NCI-H82 (cell line): ENCODE results near the gene TBX2.

Experiments
- DNase-seq: peaks from one replicate; lab custom pipeline; 2025; lab: John Stamatoyannopoulos, UW

The TBX2 gene

DNA sequence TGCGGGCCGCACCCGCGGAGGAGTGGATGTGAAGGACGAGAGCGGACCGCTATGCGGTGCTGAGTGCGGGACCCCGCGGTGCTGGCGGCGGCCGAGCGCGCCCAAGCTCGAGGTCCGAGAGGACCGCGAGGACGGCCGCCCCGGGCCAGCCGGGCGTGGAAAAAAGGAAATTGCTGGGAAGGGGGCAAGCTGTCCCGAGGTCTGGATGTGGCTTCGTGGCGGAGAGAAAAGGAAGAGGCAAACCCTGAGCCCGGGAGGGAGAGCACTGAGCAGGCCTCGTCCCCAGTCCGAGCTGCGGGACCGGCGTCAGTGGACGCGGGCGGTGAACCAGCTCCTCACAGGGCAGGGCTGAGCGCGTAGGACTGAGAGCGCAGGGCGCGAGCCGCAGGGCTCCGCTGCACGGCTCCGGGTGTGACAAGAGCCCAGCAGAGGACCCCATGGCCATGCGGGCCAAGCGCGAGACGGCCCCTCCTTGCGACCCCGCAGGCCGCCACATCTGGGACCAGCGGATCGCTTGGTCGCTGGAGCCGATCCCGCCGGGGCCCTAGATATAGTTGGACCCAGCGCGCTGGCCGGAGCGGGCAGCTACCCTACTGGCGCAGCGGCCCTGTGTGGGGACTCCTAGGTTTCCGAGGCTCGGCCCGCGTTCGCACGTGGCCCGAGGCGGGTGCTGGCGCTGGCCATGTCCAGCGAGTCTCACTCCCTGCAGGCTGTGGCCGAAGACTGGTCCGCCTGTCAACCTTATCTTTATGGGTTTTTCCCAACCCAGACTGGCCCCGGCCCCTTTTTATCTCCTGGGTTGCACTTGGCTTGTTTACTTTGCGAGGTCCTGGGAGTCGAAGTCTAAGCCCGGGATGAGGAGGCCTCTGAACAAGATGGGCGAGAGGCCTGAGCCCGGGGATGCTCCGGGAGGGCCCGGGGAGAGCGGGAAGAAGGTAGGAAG lies 55.0 kb downstream of the TBX2 start:
- DNase-seq: no peak

DNA sequence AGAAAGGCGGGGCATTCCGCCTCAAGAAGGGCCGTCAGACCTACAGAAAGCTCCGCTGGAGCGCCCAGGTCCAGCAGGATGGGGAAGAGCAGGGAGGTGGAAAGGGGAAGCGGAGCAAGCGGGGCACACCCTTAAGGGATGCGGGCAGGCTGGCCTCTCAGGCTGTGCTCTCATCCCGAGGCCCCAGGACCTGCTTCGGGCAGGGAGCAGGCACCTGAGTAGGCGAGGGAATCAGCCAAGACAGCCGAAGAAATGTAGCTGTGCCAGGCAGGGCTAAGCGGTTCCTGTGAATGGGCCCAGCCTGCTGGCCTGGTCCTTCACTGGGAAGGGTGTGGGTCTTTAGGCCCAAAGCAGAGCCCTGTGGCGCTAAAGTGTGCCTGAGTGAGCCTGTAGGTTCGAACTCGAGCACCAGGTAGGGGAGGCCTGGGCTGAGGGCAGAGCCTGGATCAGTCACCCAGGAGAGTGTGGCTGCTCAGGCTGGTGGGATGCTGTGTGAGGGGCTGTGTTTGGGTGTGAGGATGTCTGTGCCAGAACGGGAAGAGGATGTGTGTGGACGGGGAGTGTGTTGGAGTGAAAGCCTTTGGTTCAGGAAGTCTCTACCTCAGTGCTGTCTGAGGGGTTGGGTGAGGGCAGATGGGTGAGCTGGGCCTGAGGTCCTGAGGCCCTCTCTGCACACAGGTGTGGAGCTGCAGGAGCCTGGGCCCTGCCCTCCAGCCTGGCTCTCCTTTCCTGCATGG lies 55.8 kb downstream of the TBX2 start:
- no peak for DNase-seq

DNA sequence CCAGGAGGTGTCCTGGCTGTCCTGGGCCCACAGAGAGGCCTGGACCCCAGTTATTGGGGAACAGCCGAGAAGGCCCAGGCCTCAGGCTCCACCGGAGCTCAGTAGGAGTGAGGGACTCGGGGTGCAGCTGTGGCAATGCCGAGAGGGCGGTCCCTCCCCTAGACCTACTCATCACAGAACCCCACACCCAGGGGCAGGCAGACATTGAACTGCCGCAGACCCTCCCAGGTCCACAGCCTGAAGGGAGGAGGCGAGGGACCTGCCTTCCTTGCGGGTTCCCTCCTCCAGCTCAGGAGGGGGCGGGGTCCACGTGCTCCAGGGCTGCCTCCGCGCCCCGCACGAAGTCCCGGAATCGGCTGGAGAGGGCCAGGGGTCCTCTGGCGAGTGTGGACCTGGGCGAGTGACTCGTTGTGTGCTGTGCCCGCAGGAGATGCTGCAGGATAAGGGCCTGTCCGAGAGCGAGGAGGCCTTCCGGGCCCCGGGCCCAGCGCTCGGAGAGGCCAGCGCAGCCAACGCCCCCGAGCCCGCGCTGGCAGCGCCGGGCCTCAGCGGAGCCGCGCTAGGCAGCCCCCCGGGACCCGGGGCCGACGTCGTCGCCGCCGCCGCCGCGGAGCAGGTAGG lies 56.5 kb downstream of the TBX2 start:
- no peak for DNase-seq

DNA sequence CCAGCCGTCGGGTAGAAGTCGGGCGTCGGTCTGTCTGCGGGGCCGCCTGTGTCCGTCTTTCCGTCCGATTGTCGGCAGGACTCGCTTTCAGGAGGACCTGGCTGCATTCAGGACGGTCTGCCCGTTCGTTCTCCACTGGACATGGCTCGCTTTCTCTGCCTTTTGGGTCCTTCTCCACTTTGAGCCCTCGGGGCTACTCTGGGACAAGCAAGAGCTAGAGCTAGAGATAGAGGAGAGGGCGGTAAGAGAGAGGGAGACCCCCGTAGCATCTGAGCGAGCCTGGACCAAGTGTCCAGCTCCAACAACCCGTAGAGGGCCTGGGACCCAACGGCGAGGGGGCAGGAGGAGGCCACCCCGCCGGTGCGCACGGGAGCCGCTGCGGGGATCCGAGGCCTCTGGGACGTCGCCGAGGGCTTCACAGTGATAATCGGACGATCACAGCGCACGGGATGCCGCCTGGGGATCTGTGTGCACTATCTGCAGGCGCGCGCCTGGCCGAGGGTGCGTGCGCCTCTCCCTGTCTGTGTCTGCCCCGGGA lies 57.1 kb downstream of the TBX2 start:
- no peak for DNase-seq

DNA sequence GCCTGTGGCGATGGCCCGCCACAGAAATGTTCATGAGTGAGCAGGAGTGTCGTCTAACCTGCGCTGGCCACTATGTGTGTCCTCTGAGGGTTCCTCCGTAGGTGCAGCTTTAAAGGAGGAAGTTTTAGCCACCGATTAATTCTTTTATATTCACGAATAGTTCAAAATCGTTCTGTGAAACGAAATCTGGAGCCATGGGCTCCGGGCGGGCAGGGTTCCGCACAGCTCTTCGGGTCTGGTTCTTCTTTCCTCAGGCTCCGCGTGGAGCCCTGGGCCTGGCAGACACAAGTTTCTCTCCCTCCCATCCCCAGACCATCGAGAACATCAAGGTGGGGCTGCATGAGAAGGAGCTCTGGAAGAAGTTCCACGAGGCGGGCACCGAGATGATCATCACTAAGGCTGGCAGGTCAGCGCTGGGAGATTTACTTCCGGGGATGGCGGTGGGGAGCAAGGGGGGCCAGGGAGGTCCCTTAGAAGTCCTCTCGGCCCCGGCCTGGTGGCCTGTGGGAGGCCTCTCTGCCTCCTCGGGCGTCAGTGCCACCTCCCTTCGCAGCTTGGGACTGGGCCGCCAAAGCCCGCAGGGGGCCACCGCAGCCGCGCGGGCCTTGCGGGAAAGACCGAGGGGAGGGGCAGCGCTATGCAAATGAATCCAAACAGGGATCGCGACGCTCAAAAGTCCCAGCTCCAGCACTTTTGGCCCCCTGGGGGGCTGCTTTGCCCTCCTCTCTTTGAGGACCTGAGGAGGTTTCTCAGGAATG lies 57.8 kb downstream of the TBX2 start:
- no peak for DNase-seq

DNA sequence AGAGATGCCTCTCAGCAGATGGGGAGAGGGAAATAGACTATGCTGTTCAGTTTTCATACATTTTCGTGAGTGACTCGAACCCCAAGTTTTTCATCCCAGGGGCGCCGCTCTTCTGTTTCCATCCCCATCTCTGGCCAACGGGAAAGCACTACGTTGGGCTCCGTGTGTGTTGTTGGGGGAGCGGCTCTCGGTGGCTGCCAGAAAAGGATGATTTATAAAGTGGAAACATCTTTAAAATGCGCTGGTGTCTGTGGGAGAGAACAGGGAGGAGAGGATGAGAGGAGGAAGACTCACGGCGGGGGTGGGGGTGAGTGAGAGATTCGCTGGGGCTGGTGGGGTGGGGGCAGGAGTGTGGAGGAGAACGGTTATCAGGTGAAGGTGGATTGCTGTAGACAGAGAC lies 58.4 kb downstream of the TBX2 start:
- DNase-seq: no peak

DNA sequence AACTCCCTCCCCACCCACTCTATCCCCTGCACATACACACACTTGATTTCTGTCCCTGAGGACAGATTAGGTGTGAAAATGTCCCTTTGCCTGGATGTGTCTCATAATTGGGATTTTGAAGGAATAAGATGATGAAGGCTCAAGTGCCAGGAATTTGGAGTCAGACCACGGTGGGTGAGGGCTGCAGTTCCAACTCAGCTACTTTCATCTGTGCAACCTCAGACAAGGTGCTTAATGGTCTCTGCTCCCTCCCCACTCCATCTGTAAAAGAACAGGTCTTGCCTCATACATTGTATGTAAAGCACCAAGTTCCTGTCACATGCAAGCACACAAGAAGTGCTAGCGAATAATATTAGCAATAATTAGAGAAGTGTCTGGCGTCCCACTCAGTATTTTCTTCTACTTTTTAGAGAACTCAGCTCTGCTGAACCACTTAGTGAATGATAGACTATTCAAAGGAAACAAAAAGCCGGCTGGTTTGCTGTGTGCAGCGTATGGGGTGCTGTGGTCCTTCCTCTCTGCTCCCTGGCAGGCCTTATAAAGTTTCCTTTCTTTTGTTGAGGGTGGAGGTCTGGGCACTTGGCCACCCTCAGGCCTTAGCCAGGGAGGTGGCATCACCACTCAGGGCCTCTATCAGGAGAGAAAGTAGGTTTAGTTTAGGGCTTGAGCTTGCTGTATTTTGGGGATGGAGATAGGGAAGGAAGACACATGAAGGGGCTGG lies 58.9 kb downstream of the TBX2 start:
- DNase-seq: no peak
